Measurements from ENCODE around the gene PAFAH1B2. TPM values are rescaled to one million over a fixed set of nuclear protein-coding genes. Genes with fewer than 3 reads are reported as not detected.

Gene PAFAH1B2
- total and polyA plus RNA-seq, 2 of the 8 experiments (the other 6 are each of a cell fraction or from before 2014, with no cell fraction given) = 38.2 to 161 TPM

DNA sequence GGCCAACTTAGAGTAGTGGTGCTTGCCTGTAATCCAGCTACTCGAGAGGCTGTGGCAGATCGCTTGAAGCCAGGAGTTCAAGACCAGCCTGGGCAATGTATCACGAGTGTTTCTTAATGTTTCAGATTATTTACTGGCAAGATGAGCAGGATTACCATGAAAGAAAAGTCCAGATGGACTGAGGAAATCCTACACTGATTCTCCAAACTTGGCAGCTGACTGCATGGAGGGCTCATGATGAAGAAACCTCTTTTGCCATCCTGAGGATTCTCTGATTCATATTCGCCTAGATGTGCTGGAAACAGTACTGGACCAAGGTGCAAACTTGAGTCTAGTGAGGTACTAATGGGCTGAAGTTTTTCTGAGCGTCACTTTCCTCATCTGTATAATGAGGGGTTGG lies 31.7 kb downstream of the PAFAH1B2 start:
- peaks cover 2 to 11% (median 6%) of the 10 kb centered on the region in 4 experiments; a peak in 3 of 8 replicates for H3K36me3 ChIP-seq (ENCODE audit: control insufficient read depth in 2 of 4, insufficient read depth in 4 of 4, low read length in 3 of 4)
- FAIRE-seq (no peak), DNase-seq (ENCODE audit: low read depth in 1 of 2, low spot score in 2 of 2) (no peak)
- WGBS, 2 experiments (ENCODE audit: extremely low coverage in 1 of 2, insufficient coverage in 1 of 2, insufficient read length in 1 of 2, insufficient replicate concordance in 2 of 2, low coverage in 1 of 2, low lambda C conversion rate in 2 of 2, missing lambda C conversion rate in 1 of 2) = 91% methylated on average over 5 of the region's 5 CpGs; no CpG with 5 or more reads in 1 of the 2 experiments
- no peaks in the 10 kb centered on the region for H3K27me3 ChIP-seq (replicated peaks in 1 of 4; ENCODE audit: control insufficient read depth in 3 of 4, extremely low read depth in 1 of 4, insufficient read depth in 3 of 4, low read length in 3 of 4)
- no peak overlapping the region for H3K4me3 ChIP-seq (ENCODE audit: extremely low read depth in 1 of 4, insufficient read depth in 2 of 4, low read depth in 3 of 4, low read length in 4 of 4)
- H3K4ac ChIP-seq (replicated peaks; ENCODE audit: insufficient read length, low read depth, low read length) = no peak overlapping the region
- H3K4me1 ChIP-seq (replicated peaks in 1 of 4; ENCODE audit: control insufficient read depth in 3 of 4, insufficient read depth in 4 of 4, low read length in 3 of 4) = peaks cover 3 to 13% (median 9%) of the 10 kb centered on the region in 4 experiments; a peak in 6 of 7 replicates
- no peak overlapping the region for H2AFZ ChIP-seq (ENCODE audit: low read length)
- H4K20me1 ChIP-seq (replicated peaks in 1 of 2; ENCODE audit: control insufficient read depth in 1 of 2, insufficient read depth in 2 of 2, low read length in 2 of 2) = peaks cover 0 to 3% of the 10 kb centered on the region in 2 experiments
- no peaks in the 10 kb centered on the region for H3K9me3 ChIP-seq (ENCODE audit: insufficient read depth in 2 of 2, low read depth in 1 of 2, low read length in 1 of 2)
- no peak for TF ChIP-seq EGR1 (IDR thresholded peaks at IDR 0.05; ENCODE audit: borderline replicate concordance, low read depth, low read length)
- no peak for TF ChIP-seq GTF2F1 (IDR thresholded peaks at IDR 0.05; ENCODE audit: borderline replicate concordance, low read depth, low read length)
- TF ChIP-seq CHD1 (IDR thresholded peaks at IDR 0.05; ENCODE audit: low read depth, low read length) = no peak
- no peak for TF ChIP-seq HDAC2 (IDR thresholded peaks at IDR 0.05; ENCODE audit: borderline replicate concordance in 1 of 2, low read depth in 2 of 2, low read length in 2 of 2)
- TF ChIP-seq CTBP2 (IDR thresholded peaks at IDR 0.05; ENCODE audit: borderline replicate concordance, insufficient read depth, insufficient read length, low read length) = no peak
- TF ChIP-seq SRF (IDR thresholded peaks at IDR 0.05; ENCODE audit: low read depth, low read length) = no peak
- no peak for TF ChIP-seq YY1 (IDR thresholded peaks at IDR 0.05; ENCODE audit: low read depth, low read length)
- TF ChIP-seq FOSL1 (IDR thresholded peaks at IDR 0.05; ENCODE audit: insufficient read depth, low read depth, low read length) = no peak
- no peak for TF ChIP-seq JUND (IDR thresholded peaks at IDR 0.05; ENCODE audit: low read length)
- no peak for TF ChIP-seq RFX5 (IDR thresholded peaks at IDR 0.05; ENCODE audit: borderline replicate concordance, low read depth, low read length)
- TF ChIP-seq SP1 (IDR thresholded peaks at IDR 0.05; ENCODE audit: low read depth, low read length) = no peak
- no peak for TF ChIP-seq CHD2 (IDR thresholded peaks at IDR 0.05; ENCODE audit: low read length)
- TF ChIP-seq TBP (IDR thresholded peaks at IDR 0.05; ENCODE audit: low read depth, low read length) = no peak
- no peaks in the 10 kb centered on the region for H3K79me2 ChIP-seq (ENCODE audit: control insufficient read depth in 1 of 2, insufficient read depth in 2 of 2, low read length in 2 of 2)
- H3K4me2 ChIP-seq (ENCODE audit: insufficient read depth in 1 of 2, low read depth in 2 of 2, low read length in 2 of 2) = no peak overlapping the region
- no peak overlapping the region for H4K8ac ChIP-seq (ENCODE audit: extremely low read depth, insufficient read depth, low read length)
- H3K9ac ChIP-seq (replicated peaks in 1 of 4; ENCODE audit: extremely low read depth in 1 of 4, low read depth in 3 of 4, low read length in 3 of 4) = no peak overlapping the region; a peak in 1 of 7 replicates
- no peak overlapping the region for H3K18ac ChIP-seq (ENCODE audit: extremely low read depth, low read length)
- H3K27ac ChIP-seq (ENCODE audit: low read depth, low read length) = no peak overlapping the region
- no peak overlapping the region for H4K91ac ChIP-seq (replicated peaks; ENCODE audit: insufficient read length, low read length)
- H2AK5ac ChIP-seq (ENCODE audit: low read depth, low read length) = no peak overlapping the region
- ChIA-PET CTCF (ENCODE audit: partially characterized antibody) (interaction anchor here (2.0 to 14.0 kb wide), 3 partner anchors 11 to 49 kb away, joined by 5 to 359 read pairs (median 249); partner anchors contain the start of genes PCSK7, RNF214 and TAGLN), POLR2A (ENCODE audit: partially characterized antibody) (interaction anchor here (0.5 to 4.6 kb wide), 8 partner anchors 9 to 51 kb away, joined by 3 to 18 read pairs (median 4); no protein-coding TSS in a partner anchor)
- no peak overlapping the region for H2BK15ac ChIP-seq (ENCODE audit: low read length)
- H4K5ac ChIP-seq (ENCODE audit: insufficient read length, low read depth, low read length) = no peak overlapping the region
- no peak overlapping the region for H3K14ac ChIP-seq (ENCODE audit: insufficient read length)
- H2BK12ac ChIP-seq (ENCODE audit: low read depth, low read length) = no peak overlapping the region
- H3K23me2 ChIP-seq (ENCODE audit: low read depth, low read length) = peaks cover 11% of the 10 kb centered on the region
- no peak overlapping the region for H2BK20ac ChIP-seq (ENCODE audit: low read length)
- H2BK5ac ChIP-seq (ENCODE audit: low read depth, low read length) = no peak overlapping the region
- no peak overlapping the region for H3K23ac ChIP-seq (ENCODE audit: insufficient read length)
- no peak overlapping the region for H2BK120ac ChIP-seq (replicated peaks; ENCODE audit: low read depth, low read length)
- no peaks in the 10 kb centered on the region; the same call in 1 of the 2 replicates for H3K79me1 ChIP-seq (ENCODE audit: low read depth, low read length)
- H3K56ac ChIP-seq (replicated peaks; ENCODE audit: insufficient read length, low read depth, low read length) = no peak overlapping the region

All from H1 (cell line).